HG03103 (cell line): ENCODE measurements around the gene ELMO3.

ENCODE experiments used
- ATAC-seq: cut with Tn5 transposase; IDR thresholded peaks from one replicate; pipeline ENCODE4 v1.9.1; 2021; ENCODE audit warnings: low read depth; ENCODE audit not compliant: unreplicated experiment

The ELMO3 gene, protein sequence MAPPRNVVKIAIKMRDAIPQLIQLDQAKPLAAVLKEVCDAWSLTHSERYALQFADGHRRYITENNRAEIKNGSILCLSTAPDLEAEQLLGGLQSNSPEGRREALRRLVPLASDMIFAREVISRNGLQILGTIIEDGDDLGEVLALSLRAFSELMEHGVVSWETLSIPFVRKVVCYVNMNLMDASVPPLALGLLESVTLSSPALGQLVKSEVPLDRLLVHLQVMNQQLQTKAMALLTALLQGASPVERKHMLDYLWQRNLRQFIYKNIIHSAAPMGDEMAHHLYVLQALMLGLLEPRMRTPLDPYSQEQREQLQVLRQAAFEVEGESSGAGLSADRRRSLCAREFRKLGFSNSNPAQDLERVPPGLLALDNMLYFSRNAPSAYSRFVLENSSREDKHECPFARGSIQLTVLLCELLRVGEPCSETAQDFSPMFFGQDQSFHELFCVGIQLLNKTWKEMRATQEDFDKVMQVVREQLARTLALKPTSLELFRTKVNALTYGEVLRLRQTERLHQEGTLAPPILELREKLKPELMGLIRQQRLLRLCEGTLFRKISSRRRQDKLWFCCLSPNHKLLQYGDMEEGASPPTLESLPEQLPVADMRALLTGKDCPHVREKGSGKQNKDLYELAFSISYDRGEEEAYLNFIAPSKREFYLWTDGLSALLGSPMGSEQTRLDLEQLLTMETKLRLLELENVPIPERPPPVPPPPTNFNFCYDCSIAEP

DNA sequence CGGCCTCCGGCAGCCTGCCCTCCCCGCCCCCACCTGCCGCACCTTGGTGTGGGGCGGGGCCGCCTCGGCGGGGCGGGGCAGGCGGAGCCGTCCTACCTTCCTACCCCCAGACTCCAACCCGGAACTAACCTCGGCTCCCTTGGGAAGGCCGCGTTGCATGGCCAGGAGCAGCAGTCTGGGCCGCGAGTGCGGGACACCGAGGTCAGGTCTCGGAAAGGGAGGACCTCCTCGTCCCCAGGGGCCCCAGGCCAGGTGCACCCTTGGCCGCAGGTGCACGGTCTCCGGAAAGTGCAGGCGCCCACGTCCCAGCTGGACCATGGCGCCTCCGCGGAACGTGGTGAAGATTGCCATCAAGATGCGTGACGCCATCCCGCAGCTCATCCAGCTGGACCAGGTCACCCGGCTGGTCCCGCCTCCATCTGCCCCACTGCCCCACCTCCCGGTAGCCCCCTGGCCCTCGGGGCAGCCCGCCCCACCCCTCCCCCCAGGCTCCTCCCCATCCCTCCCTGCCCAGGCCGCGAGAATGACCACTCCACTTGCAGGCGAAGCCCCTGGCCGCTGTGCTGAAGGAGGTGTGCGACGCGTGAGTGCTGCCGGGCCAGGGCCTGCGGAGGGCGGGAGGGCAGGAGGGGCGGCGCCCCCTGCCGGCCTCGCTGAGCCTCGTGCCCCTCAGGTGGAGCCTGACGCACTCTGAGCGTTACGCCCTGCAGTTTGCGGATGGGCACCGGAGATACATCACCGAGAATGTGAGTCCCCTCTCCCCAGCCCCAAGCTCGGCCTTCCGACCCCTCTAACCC is at the start of gene ELMO3:
Gene ELMO3 (plus strand): TSS at position 121 of the 797 bp plus-strand sequence. CDS start 196 bp downstream, at position 317.
- ATAC-seq = no peak

- ATAC-seq = no peak
These were observed 49.5 kb upstream of the ELMO3 start for GRCh38 chr16:67149276-67150046.

DNA sequence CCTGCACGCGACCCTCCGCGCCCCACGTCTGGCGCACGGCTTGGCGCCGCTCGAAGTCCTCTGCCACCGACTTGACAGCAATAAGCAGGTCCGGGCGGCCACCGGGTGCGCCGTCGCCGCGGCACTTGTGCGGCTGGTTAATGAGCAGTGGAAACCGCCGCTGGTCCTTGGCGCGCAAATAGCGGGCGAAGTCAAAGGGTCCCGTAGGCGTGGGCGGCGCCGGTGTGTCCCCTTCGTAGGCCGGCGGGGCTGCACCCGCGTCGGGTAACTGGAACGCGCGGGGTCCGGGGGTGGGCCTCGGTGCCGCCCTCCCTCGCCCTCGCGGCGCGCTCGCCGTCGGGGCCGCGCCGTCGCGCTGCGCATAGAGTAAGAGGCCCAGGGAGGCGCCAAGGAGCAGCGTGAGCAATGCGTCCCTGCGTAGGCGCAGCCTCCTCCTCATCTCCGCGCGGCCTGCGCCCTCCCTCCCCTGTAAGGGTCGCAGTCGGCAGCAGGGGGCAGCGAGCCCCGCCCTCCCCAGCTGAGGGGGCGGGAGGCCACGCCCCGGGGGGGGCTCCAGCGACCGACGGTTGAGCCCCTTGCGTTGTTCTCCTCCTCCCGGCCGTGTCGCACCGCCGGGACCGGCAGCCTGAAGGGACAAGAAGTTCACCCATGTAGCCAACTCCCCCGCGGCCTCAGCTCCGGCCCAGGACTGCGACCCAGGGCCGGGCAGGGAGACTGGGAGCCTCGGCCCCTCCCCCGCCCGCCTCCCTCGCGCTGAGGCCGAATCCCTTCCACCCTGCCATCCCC is 48.7 kb upstream of the ELMO3 start:
- no peak for ATAC-seq

DNA sequence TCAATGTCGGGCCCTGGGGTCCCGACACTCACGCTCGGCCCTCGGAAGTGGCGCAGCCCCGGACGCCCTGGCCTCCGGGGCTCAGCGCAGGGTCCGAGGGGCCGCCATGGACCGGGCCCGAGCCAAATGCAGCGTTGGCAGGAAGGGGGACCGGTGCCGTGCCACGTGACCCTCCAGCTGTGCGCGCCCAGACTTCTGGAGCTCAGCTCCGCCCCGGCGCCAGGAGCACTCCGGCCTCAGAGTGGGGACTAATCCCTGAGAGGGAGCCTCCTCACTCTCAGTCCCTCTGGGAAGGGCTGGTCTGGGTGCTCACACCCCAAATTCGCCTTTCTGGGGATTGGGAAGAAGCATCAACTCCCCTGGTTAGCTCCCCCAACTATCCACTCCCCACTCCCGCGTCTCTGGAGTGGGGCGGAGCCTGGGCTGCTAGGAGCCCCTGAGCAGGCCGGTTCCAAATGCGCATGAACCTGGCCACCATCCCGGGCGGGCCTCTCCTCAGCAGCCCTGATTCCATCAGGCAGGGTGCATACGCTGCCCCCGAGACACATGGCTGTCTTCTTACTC is 48.0 kb upstream of the ELMO3 start, which contains the start of gene B3GNT9:
Gene B3GNT9 (minus strand): TSS at position 166 of the 564 bp plus-strand sequence. CDS start 513 bp downstream, outside the sequence.
- ATAC-seq = no peak

DNA sequence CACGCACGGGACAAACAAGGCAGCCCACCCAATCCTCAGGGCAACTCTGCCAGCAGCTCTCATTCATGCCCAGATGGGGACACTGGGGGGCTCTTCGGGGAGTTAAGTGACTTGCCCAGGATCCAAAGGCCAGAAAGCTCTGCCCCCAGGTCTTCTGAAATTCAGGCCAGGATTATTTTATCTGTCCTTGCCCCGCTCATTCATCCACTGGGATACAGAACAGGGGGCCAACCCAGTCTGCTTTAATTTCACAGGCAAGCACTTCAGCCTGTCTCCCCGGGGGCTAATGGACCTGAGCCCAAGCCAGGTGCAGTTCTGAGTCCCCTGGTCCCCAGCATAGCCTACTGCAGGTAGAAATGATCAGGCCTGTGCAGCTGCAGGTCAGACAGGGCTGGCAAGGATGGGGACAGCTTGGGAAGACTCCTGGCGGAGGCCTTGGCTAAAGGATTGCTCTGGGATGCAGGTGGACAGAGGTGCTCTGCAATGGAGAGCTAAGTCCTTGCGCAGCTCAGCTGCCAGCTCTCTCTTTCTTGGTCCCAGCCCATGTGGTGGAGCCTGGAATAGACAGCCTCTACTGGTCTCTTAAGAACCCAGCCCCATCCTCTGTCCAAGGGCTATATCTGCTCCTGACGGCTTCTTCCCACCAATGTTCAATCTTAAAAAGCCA is 47.4 kb upstream of the ELMO3 start:
- no peak for ATAC-seq

GRCh38 chr16:67154578-67155294 is 44.2 kb upstream of the ELMO3 start:
- no peak for ATAC-seq

DNA sequence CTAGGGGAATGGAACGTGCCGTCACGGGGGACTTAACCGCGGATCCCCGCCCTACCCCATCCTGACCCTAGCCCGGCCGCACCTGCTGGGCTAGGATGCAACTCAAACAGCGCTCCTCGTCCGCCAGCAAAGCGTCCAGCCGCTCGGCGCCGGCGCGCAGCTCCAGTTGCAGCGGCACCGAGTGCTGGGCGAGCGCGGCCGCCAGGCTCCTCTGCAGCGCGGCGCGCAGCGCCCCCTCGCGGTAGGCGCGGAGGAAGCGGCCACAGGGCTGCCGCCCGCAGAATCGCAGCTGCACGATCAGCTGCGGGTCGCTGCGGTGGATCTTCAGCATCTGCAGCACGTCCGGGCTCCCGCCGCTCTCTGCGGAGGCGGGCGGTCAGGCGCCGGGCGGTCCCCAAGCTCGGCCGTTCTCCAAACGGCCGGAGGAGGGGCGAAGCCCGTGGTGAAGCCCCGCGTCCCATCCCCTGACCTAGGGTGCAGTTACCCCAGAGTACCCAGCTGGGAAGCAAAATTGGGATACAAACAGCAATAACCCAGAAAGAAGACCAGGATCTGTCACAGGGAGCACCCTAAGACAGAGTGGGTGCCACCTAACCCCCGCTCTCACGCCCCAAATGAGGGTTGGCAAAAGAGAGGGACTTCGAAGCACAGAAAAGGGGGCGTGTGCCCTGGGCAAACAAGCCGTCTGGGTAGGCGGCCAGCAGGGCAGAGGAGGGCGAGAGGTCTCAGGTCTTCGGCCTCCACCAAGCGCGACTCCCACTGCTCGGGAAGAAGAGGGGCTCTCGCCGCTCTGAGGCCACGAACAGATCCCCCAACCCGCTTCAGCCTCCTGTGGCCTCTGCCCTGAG is 43.4 kb upstream of the ELMO3 start:
- no peak for ATAC-seq

GRCh38 chr16:67156143-67156844 is 42.6 kb upstream of the ELMO3 start:
- ATAC-seq = no peak

DNA sequence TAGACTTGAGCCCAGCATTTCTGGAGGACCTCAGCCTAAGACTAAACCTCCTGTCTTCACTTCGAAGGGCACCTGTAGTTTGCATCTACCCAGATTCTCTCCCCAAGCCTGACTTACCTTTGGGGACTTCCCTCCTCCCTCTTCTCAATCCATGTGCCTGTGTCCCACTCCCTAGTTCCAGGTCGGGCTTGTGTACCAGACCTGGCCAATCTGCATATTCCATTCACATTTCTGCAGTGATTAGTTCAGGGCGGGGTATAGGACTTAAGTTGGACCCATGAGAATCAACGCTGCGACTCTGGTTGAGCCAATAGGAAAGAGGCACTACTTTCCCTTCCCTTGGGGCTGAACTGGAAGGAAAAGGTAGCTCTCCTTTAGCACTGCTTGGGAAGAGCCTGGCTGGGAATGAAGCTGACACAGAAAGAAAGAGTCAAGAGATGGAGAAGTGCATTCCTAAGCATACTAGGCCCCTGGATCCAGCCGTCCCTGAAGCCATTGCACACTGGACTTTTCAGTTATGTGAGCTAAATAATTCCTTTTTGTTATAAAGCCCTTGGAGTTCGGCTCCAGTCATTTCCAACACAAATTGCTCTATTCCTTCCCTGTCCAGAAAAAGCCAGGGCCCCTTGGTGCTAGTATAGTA is 41.7 kb upstream of the ELMO3 start:
- no peak for ATAC-seq

- ATAC-seq = no peak
These were observed 40.9 kb upstream of the ELMO3 start for GRCh38 chr16:67157892-67158635.

- ATAC-seq = peak; percentile 31
These were observed 40.0 kb upstream of the ELMO3 start for GRCh38 chr16:67158637-67159600.

- no peak for ATAC-seq
These were observed 37.3 kb upstream of the ELMO3 start for GRCh38 chr16:67161595-67162058.

DNA sequence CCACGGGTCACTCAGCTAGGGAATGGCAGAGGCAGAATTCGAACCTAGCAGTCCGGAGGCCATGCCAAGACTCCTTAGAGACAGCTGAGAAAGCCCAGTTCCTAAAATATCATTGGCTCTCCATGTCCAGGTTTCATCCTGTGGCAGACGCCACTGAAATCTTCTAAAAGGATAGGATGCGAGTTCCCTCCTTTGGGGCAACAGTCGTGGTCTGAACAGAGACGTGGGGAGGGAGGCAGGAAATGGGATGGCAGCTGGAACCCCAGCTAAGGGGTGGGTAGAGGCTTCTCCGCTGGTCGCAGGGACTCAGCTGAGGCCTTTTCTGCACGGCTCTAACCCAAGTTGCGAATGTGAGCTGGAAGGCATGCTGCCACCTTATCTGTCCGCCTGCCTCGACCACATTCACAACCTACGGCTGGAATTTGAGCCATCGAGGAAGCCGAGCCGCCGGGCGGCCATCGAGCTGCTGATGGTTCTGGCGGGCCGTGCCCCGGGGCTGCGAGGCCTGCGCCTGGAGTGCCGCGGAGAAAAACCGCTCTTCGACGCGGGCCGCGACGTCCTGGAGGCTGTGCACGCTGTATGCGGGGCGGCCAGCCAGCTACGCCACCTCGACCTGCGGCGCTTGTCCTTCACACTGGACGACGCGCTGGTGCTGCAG is 36.3 kb upstream of the ELMO3 start:
- no peak for ATAC-seq
